Endodermal cell (in vitro differentiated cells): ENCODE data around the gene ACYP2. TPM values are rescaled to one million over a fixed set of nuclear protein-coding genes. Genes with fewer than 3 reads are reported as not detected.

Experiments used
- DNase-seq: peaks from one replicate; pipeline ENCODE4 v3.0.0-alpha.2; 2017
- H3K27ac ChIP-seq: 2 replicates; pipeline ENCODE4 v1.5.1; 2013; ENCODE audit warnings: mild to moderate bottlenecking, low read depth, low read length, moderate library complexity
- H3K27me3 ChIP-seq: 2 replicates; pipeline ENCODE4 v1.6.1; 2013; ENCODE audit warnings: mild to moderate bottlenecking, low read length, moderate library complexity; ENCODE audit not compliant: insufficient read depth, control insufficient read depth, poor library complexity, severe bottlenecking
- H3K36me3 ChIP-seq: 2 replicates; pipeline ENCODE4 v1.7.0; 2013; ENCODE audit warnings: mild to moderate bottlenecking, low read length, moderate library complexity; ENCODE audit not compliant: control insufficient read depth, insufficient read depth
- H3K4me1 ChIP-seq: one replicate; pipeline ENCODE4 v1.7.0; 2013; ENCODE audit warnings: low read length; ENCODE audit not compliant: control insufficient read depth, insufficient read depth
- H3K4me3 ChIP-seq: 2 replicates; pipeline ENCODE4 v1.5.1; 2013; ENCODE audit warnings: mild to moderate bottlenecking, low read length, moderate library complexity
- H3K9ac ChIP-seq: 2 replicates; pipeline ENCODE4 v1.6.1; 2013; ENCODE audit warnings: mild to moderate bottlenecking, low read length, moderate library complexity; ENCODE audit not compliant: poor library complexity, severe bottlenecking; ENCODE audit errors: extremely low read depth
- H3K9me3 ChIP-seq: 2 replicates; pipeline ENCODE4 v1.6.1; 2013; ENCODE audit warnings: mild to moderate bottlenecking, low read length, moderate library complexity; ENCODE audit not compliant: control insufficient read depth
- H3K27ac Mint-ChIP-seq: 2 replicates; pipeline ENCODE4 v1.8.0; 2020; ENCODE audit warnings: mixed read lengths
- H3K27me3 Mint-ChIP-seq: 2 replicates; pipeline ENCODE4 v1.8.0; 2021; ENCODE audit warnings: mild to moderate bottlenecking, mixed read lengths; ENCODE audit not compliant: insufficient read depth
- H3K36me3 Mint-ChIP-seq: 2 replicates; pipeline ENCODE4 v1.8.0; 2020; ENCODE audit warnings: low read depth, mixed read lengths
- H3K4me1 Mint-ChIP-seq: 2 replicates; pipeline ENCODE4 v1.8.0; 2020; ENCODE audit warnings: mixed read lengths
- H3K4me3 Mint-ChIP-seq: 2 replicates; pipeline ENCODE4 v1.8.0; 2020; ENCODE audit warnings: mild to moderate bottlenecking, moderate library complexity, mixed read lengths
- H3K9me3 Mint-ChIP-seq: 2 replicates; pipeline ENCODE4 v1.8.0; 2020; ENCODE audit warnings: mild to moderate bottlenecking, mixed read lengths
- CTCF ChIP-seq: fragments of 200-600 bp; sonication (generic); conservative IDR thresholded peaks from 2 replicates; pipeline ENCODE4 v1.5.0; 2021; ENCODE audit warnings: antibody characterized with exemption, mild to moderate bottlenecking
- WGBS, 2 experiments: methylation state at CpG; one replicate each; pipeline versions ENCODE4 v1.1.5 to v1.1.7; 2013; ENCODE audit warnings: missing lambda C conversion rate in 2 of 2, mixed read lengths in 1 of 2; ENCODE audit not compliant: insufficient coverage in 1 of 2, insufficient read length in 1 of 2; 5-methylcytosine and 5-hydroxymethylcytosine counted together
- total RNA-seq, 2 donors: library from RNA; stranded (reverse); fragmentation: NEBNext Ultra II Directional in 1 of 2; extraction: Animal tissue kit (Norgen Biotek cat#: 25700) in 1 of 2; gene quantifications; 2 replicates in 1 of 2; 3 replicates in 1 of 2; pipeline ENCODE4 v1.2.1, GENCODE V29; 2021

ACYP2 gene
- total RNA-seq, 2 donors from 2014 or later, result 7.4 to 8.6 TPM

GRCh38 chr2:54285451-54285850, 170.0 kb downstream of the ACYP2 start:
- Mint-ChIP-seq H3K4me3 (no peak overlapping the region), H3K9me3 (no peaks in the 10 kb centered on the region), H3K27ac (no peak overlapping the region), H3K4me1 (peaks cover 10% of the 10 kb centered on the region), H3K36me3 (no peaks in the 10 kb centered on the region), H3K27me3 (peaks cover 72% of the 10 kb centered on the region)
- Histone ChIP-seq H3K9me3 (no peaks in the 10 kb centered on the region), H3K27ac (no peak overlapping the region), H3K9ac (no peak overlapping the region), H3K27me3 (peaks cover 67% of the 10 kb centered on the region), H3K36me3 (no peaks in the 10 kb centered on the region), H3K4me3 (no peak overlapping the region), H3K4me1 (peaks cover 5% of the 10 kb centered on the region)
- WGBS, 2 experiments, result 93 to 100% methylated on average over 1 of the region's 1 CpG
- no peak for DNase-seq
- TF ChIP-seq CTCF, result no peak

- H3K4me3 ChIP-seq, result no peak overlapping the region
- no peak overlapping the region for H3K4me3 Mint-ChIP-seq
- no peak overlapping the region for H3K27ac Mint-ChIP-seq
- no peaks in the 10 kb centered on the region for H3K36me3 ChIP-seq
- no peak overlapping the region for H3K9ac ChIP-seq
- DNase-seq, result no peak
- peaks cover 12% of the 10 kb centered on the region for H3K4me1 Mint-ChIP-seq
- H3K36me3 Mint-ChIP-seq, result no peaks in the 10 kb centered on the region
- H3K27ac ChIP-seq, result no peak overlapping the region
- WGBS, 2 experiments, result 89 to 93% methylated on average over 2 of the region's 2 CpGs
- peaks cover 5% of the 10 kb centered on the region for H3K4me1 ChIP-seq
- H3K9me3 ChIP-seq, result no peaks in the 10 kb centered on the region
- peaks cover 78% of the 10 kb centered on the region for H3K27me3 Mint-ChIP-seq
- H3K9me3 Mint-ChIP-seq, result no peaks in the 10 kb centered on the region
- TF ChIP-seq CTCF, result no peak
- H3K27me3 ChIP-seq, result peaks cover 71% of the 10 kb centered on the region
Measured at GRCh38 chr2:54287532-54287931, 172.1 kb downstream of the ACYP2 start.

GRCh38 chr2:54289917-54290316, 174.5 kb downstream of the ACYP2 start:
- Mint-ChIP-seq H3K27me3 (peaks cover 88% of the 10 kb centered on the region), H3K4me1 (peaks cover 12% of the 10 kb centered on the region), H3K4me3 (no peak overlapping the region), H3K9me3 (no peaks in the 10 kb centered on the region), H3K36me3 (no peaks in the 10 kb centered on the region), H3K27ac (no peak overlapping the region)
- DNase-seq, result peak; percentile 53
- H3K4me1 ChIP-seq, result peaks cover 5% of the 10 kb centered on the region
- peak overlapping the region; percentile 43 for H3K4me3 ChIP-seq
- H3K27me3 ChIP-seq, result peaks cover 88% of the 10 kb centered on the region
- no peaks in the 10 kb centered on the region for H3K36me3 ChIP-seq
- no peak for TF ChIP-seq CTCF
- no peak overlapping the region for H3K9ac ChIP-seq
- no peak overlapping the region for H3K27ac ChIP-seq
- H3K9me3 ChIP-seq, result no peaks in the 10 kb centered on the region
- WGBS, 2 experiments, result 16 to 32% methylated on average over 3 to 23 of the region's 23 CpGs
